Transverse colon (tissue), 4 donors: ENCODE data around the gene CSDE1. TPM values are rescaled to one million over a fixed set of nuclear protein-coding genes. Genes with fewer than 3 reads are reported as not detected.
"Not testable (repeated sequence)": the region's sequence is repeated elsewhere in the genome, so short reads cannot be mapped to it uniquely, and the experiment has no call there.

Experiments
- DNase-seq: peaks from one replicate; pipeline ENCODE4 v3.0.0-alpha.2; 2019
- H3K27ac ChIP-seq, 4 donors: fragments of 200-600 bp; sonication (generic); 2 replicates each; pipeline ENCODE4 v1.5.1; 2016 to 2018; ENCODE audit warnings: inconsistent platforms in 4 of 4
- H3K27me3 ChIP-seq: fragments of 200-600 bp; sonication (generic); 2 replicates; pipeline ENCODE4 v1.5.1; 2017; ENCODE audit warnings: inconsistent platforms
- H3K36me3 ChIP-seq, 4 donors: fragments of 200-600 bp; sonication (generic); 2 replicates each; pipeline ENCODE4 v1.5.1; 2017 to 2019; ENCODE audit warnings: inconsistent platforms in 4 of 4
- H3K4me1 ChIP-seq, 4 donors: fragments of 200-600 bp; sonication (generic); 2 replicates each; pipeline ENCODE4 v1.5.1; 2017 to 2020; ENCODE audit warnings: inconsistent platforms in 4 of 4
- H3K4me3 ChIP-seq, 4 donors: fragments of 200-600 bp; sonication (generic); 1 replicate in 1 of 4; 2 replicates in 3 of 4; pipeline versions ENCODE4 v1.5.1 to v1.6.1; 2017 to 2019; ENCODE audit warnings: inconsistent platforms in 4 of 4
- H3K9me3 ChIP-seq, 2 donors: fragments of 200-600 bp; sonication (generic); 2 replicates each; pipeline ENCODE4 v1.5.1; 2017 to 2019; ENCODE audit warnings: inconsistent platforms in 2 of 2
- CTCF ChIP-seq, 5 experiments: fragments of 200-600 bp in 3 of 5; fragments of 450-650 bp in 2 of 5; sonication (generic) in 3 of 5; IDR thresholded peaks; 1 replicate in 2 of 5; 2 replicates in 3 of 5; pipeline ENCODE4 v1.5.1; 2016 to 2017; ENCODE audit warnings: antibody characterized with exemption in 5 of 5, inconsistent platforms in 3 of 5, mild to moderate bottlenecking in 2 of 5, moderate library complexity in 1 of 5
- EP300 ChIP-seq: sonication (generic); formaldehyde crosslinking; IDR thresholded peaks from one replicate; pipeline ENCODE4 v1.6.1; 2017; ENCODE audit warnings: antibody characterized with exemption, low read depth
- POLR2A ChIP-seq: fragments of 450-650 bp; IDR thresholded peaks from one replicate; pipeline ENCODE4 v1.6.1; 2016; ENCODE audit warnings: antibody characterized with exemption, mild to moderate bottlenecking, moderate library complexity
- POLR2AphosphoS5 ChIP-seq, 3 donors: sonication (generic); formaldehyde crosslinking; IDR thresholded peaks; one replicate each; pipeline ENCODE4 v1.6.1; 2016; ENCODE audit warnings: antibody characterized with exemption in 3 of 3
- WGBS, 2 donors: methylation state at CpG; one replicate each; pipeline ENCODE4 v1.1.5; 2018; ENCODE audit warnings: low coverage in 1 of 2; 5-methylcytosine and 5-hydroxymethylcytosine counted together
- in situ Hi-C, 4 donors: fragments of 200-750 bp; cut with MboI; loops; one replicate each; pipeline versions ENCODE4 v1.15.0 to v1.15.1; 2017; ENCODE audit warnings: low sequenced_read_pairs in 3 of 4, low pct_ligation_motif_present in 1 of 4, low pct_unique_long_range_greater_than_20kb in 1 of 4
- intact Hi-C: fragments of 100-400 bp; cut with DNase I; formaldehyde crosslinking; loops from one replicate; pipeline ENCODE4 v1.15.1; 2023; ENCODE audit warnings: low total_unique reads
- total RNA-seq, 4 donors: library from RNA; depleted of rRNA; stranded (reverse); fragments of >200 nt; gene quantifications; one replicate each; pipeline ENCODE4 v1.1.0, GENCODE V29; 2016

CSDE1 gene
- 1,000 to 10,000 TPM in 1 of 4 donors, 100 to 1,000 TPM in 3; 264 to 1,040 (median 739) TPM for total RNA-seq

DNA sequence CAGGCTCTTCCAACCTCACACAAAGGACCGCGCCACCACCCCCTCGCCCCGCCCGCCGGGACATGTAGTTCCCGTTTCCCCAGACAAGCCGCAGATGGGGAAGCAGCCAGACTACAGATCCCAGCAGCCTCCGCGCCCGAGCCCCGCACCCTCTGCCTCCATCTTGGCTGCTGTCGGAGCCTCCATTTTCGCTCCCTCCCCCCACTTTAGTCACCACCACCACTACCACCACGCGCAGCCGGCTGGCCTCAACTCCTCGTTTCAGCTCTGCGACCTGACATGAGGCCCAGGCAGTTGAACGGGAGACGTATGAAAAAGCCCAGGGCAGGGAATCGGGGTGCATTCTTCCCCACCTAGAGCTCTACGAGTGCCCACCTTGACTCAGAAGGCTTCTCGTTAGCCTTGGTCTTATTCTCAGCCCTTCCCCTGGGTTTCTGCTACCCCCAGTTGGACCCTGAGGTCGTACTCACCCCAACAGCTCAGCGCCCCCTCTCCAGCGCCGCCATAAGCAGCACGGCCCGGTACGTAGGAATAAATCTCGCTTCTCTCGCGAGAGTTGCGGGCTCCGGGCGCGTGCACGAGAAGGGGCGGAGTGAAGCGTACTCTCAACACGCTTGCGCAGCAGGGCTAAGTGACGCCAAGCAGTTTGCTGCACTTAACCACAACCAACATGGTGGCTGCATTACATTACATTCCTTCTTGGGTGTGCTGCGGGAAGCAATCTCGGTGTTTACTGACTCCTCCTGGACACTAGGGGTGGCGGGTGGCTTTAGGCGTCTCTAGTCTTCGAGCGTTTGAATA, at the start of gene CSDE1:
CSDE1 (minus strand) TSS at position 530 of the 801 bp plus-strand sequence. CDS start 18,094 bp downstream, outside the sequence.
- H3K27me3 ChIP-seq, result no peaks in the 10 kb centered on the region
- peak within 1 kb of the TSS; percentile 95 to 100 (median 99) for H3K27ac ChIP-seq
- intact Hi-C loops (no loop called here), in situ Hi-C loops (no loop called here)
- no peaks in the 10 kb centered on the region for H3K36me3 ChIP-seq
- TF ChIP-seq POLR2AphosphoS5 (IDR thresholded peaks at IDR 0.05) (peak in 2 of 3 donors; percentile 91), EP300 (peak; percentile 24), CTCF (IDR thresholded peaks at IDR 0.05) (peak; percentile 32 to 69 (median 37)), POLR2A (peak; percentile 92)
- peak within 1 kb of the TSS; percentile 73 to 99 (median 92) for H3K4me3 ChIP-seq
- WGBS, 2 donors, result 0 to 1% methylated on average over 12 to 50 of the region's 50 CpGs
- H3K9me3 ChIP-seq, result no peaks in the 10 kb centered on the region
- peak; percentile 98 for DNase-seq
- H3K4me1 ChIP-seq, result peaks cover 23 to 53% (median 45%) of the 10 kb centered on the region in 4 donors

GRCh38 chr1:114804449-114804848, 46.7 kb upstream of the CSDE1 start:
- H3K4me1 ChIP-seq, H3K9me3 ChIP-seq, H3K27ac ChIP-seq, H3K27me3 ChIP-seq, in situ Hi-C loops, DNase-seq, H3K36me3 ChIP-seq, H3K4me3 ChIP-seq, intact Hi-C loops: not testable (repeated sequence)
- 96% methylated on average over 9 of the region's 33 CpGs; no CpG with 5 or more reads in 1 of the 2 donors for WGBS, 2 donors

DNA sequence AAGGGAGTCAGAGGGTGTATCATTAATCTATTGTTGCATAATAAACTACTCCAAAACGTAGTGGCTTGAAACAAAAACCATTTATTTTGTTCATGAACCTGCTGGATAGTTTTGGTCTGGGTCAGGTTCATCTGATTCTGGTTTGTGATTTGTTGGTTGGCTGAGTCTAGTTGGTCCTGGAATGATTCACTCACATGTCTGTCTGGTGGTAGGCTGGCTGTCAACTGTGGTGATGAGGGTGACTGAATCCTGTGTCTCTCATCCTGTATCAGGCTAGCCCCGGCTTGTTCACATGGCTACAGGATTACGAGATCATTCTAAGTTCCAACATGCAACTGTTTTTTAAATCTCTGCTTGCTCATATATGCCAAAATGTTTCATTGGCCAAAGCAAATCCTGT, 45.2 kb upstream of the CSDE1 start:
- no peak for DNase-seq
- in situ Hi-C loops, result no loop called here
- Histone ChIP-seq H3K9me3 (no peaks in the 10 kb centered on the region), H3K36me3 (no peaks in the 10 kb centered on the region), H3K27ac (no peak overlapping the region), H3K4me3 (no peak overlapping the region), H3K27me3 (peaks cover 9% of the 10 kb centered on the region), H3K4me1 (no peaks in the 10 kb centered on the region)
- intact Hi-C loops, result no loop called here
- no peak for TF ChIP-seq EP300
- TF ChIP-seq CTCF (IDR thresholded peaks at IDR 0.05), result no peak
- no peak for TF ChIP-seq POLR2AphosphoS5 (IDR thresholded peaks at IDR 0.05)
- 18 to 54% methylated on average over 1 to 3 of the region's 3 CpGs for WGBS, 2 donors

DNA sequence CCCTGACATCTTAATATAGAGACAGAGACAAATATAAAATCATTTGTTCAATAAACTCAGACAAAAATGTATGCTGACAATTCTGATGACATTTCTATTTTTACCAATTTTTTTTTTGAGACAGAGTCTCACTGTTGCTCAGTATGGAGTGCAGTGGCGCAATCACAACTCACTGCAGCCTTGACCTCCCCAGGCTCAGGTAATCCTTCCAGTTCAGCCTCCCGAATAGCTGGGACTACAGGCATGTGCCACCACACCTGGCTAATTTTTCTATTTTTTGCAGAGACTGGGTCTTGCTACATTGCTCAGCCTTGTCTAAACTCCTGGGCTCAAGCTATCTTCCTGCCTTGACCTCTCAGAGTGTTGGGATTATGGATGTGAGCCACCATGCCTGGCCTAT, 36.3 kb upstream of the CSDE1 start:
- TF ChIP-seq CTCF (IDR thresholded peaks at IDR 0.05) (no peak), POLR2AphosphoS5 (IDR thresholded peaks at IDR 0.05) (no peak), POLR2A (no peak), EP300 (no peak)
- peaks cover 25% of the 10 kb centered on the region for H3K27me3 ChIP-seq
- intact Hi-C loops (no loop called here), in situ Hi-C loops (no loop called here)
- no peaks in the 10 kb centered on the region for H3K36me3 ChIP-seq
- H3K9me3 ChIP-seq, result no peaks in the 10 kb centered on the region
- H3K4me1 ChIP-seq, result no peaks in the 10 kb centered on the region
- no peak overlapping the region for H3K4me3 ChIP-seq
- DNase-seq, result no peak
- no peak overlapping the region for H3K27ac ChIP-seq
- WGBS, 2 donors, result 77 to 100% methylated on average over 1 to 2 of the region's 2 CpGs

GRCh38 chr1:114790581-114790980, 32.8 kb upstream of the CSDE1 start:
- DNase-seq, H3K4me3 ChIP-seq, H3K4me1 ChIP-seq, H3K9me3 ChIP-seq, H3K36me3 ChIP-seq, intact Hi-C loops, in situ Hi-C loops, H3K27ac ChIP-seq: not testable (repeated sequence)
- 88% methylated on average over 5 of the region's 25 CpGs; no CpG with 5 or more reads in 1 of the 2 donors for WGBS, 2 donors
- H3K27me3 ChIP-seq, result peaks cover 17% of the 10 kb centered on the region

DNA sequence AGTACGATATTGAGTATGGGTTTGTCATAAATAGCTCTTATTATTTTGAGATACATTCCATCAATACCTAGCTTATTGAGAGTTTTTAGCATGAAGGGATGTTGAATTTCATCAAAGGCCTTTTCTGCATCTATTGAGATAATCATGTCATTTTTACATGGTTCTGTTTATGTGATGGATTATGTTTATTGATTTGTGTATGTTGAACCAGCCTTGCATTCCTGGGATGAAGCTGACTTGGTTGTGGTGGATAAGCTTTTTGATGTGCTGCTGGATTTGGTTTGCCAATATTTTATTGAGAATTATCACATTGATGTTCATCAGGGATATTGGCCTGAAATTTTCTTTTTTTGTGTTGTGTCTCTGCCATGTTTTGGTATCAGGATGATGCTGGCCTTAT, 28.7 kb upstream of the CSDE1 start:
- H3K36me3 ChIP-seq, H3K9me3 ChIP-seq, H3K4me1 ChIP-seq, intact Hi-C loops, in situ Hi-C loops, H3K27ac ChIP-seq, H3K4me3 ChIP-seq, DNase-seq: not testable (repeated sequence)
- WGBS, 2 donors, result 89 to 90% methylated on average over 1 of the region's 1 CpG
- peaks cover 12% of the 10 kb centered on the region for H3K27me3 ChIP-seq
